ENCODE results near the gene NUDT2. TPM values are rescaled to one million over a fixed set of nuclear protein-coding genes. Genes with fewer than 3 reads are reported as not detected.
"Not testable (repeated sequence)": the region's sequence is repeated elsewhere in the genome, so short reads cannot be mapped to it uniquely, and the experiment has no call there.

The NUDT2 gene
- polyA plus RNA-seq (ENCODE audit: insufficient read length): 23.3 TPM

DNA sequence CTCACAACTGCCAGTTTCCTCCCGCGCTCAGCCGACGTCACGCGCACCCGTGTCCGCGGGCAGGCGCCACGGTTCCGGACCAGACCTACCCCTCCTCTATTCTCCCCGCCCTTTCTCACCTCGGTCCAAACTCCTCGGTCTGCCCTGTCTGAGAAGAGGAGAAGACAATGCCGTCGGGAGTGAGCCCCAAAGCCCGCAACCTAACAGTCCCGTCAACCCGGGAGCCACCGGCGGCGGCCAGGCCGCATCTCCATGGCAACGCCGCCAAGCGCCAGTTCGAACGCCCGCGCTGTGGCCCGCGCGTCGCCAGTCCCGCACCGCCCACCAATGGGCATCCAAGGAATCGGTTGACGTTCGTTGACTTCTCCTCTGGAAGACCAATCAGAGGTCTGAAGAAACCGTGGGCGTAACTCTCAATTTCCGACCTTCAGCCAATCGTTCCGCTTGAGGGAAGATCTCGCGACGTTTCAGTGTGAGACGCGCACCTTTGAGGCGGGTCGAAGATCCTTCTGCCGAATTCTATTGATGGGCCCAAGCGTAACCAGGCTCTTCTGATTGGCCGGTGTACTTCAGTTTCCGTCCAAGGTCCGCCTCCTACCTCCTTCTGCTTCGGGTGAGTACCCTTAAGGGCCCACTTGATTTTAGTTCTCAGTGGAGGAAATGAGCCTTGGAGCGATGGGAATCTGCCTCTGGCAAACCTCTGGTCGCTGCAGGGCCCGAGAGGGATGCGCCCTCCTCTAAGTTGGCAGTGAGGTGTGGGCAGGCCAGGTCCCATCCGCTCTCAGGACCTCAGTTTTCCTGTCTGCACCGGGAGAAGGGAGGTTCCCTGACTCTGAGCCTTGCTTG lies at the start of gene NUDT2, which contains the start of gene KIF24:
NUDT2 (plus strand) TSS at position 583 of the 846 bp plus-strand sequence. CDS start 9,471 bp downstream, outside the sequence.
KIF24 (minus strand) TSS at position 282 of the 846 bp plus-strand sequence. CDS start 17,922 bp downstream, outside the sequence.
- peak; percentile 99 for DNase-seq

DNA sequence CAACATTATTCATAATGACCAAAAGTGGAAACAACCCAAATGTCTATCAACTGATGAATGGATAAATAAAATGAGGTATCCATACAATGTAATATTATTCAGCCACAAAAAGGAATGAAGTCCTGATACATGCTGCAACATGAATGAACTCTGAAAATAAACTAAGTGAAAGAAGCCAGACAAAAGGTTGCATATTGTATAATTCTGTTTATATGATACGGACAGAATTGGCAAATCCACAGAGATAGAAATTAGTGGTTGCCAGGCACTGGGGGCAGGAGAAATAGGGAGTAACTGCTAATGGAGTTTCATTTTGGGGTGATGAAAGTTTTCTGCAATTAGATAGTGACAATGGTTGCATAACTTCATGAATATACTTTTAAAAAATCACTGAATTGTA lies 47.3 kb upstream of the NUDT2 start:
- DNase-seq: no peak

- DNase-seq: no peak
Measured at GRCh38 chr9:34289159-34289558, 40.2 kb upstream of the NUDT2 start.

DNA sequence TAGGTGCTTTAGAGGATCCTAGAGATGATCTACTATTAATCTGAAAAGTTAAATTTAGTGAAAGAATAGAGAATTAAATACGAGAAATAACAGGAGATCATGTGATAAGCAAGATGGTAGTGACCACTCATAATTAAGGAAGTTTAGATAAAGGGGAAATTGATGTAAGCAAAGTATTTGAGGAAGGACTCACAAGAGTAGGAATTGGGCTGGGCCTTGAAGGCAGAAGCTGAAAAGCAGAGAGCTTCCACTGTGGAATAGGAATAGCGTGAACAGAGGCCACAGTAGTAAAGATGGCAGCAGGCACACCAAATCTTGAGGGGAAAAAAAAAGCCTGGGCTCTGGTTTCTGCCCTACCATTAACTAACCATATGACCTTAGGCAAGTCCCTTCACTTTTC lies 38.3 kb upstream of the NUDT2 start:
- no peak for DNase-seq

GRCh38 chr9:34291423-34291822 lies 37.9 kb upstream of the NUDT2 start:
- no peak for DNase-seq

- no peak for DNase-seq
Measured at GRCh38 chr9:34292552-34292951, 36.8 kb upstream of the NUDT2 start.

- not testable (repeated sequence) for DNase-seq
Measured at GRCh38 chr9:34301064-34301463, 28.3 kb upstream of the NUDT2 start.

- not testable (repeated sequence) for DNase-seq
Measured at GRCh38 chr9:34308316-34308715, 21.1 kb upstream of the NUDT2 start.

DNA sequence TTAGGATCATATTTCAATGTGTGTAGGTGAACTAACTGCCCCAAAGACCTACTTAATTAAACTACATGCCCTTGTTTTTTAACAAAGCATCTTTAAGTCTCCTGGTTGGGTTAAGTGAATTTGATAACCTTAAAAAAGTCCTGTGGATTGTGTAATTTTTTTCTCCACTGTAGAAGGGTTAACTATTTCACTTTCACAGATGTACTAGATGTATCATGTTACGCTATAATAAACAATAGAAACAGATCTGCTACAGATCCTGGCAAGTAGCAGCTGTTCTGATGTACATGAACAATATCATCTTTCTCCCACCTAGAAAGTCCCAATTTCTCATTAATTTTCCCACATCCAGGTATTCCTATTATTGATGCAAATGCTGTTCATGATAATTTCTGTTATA lies 19.2 kb upstream of the NUDT2 start:
- no peak for DNase-seq

DNA sequence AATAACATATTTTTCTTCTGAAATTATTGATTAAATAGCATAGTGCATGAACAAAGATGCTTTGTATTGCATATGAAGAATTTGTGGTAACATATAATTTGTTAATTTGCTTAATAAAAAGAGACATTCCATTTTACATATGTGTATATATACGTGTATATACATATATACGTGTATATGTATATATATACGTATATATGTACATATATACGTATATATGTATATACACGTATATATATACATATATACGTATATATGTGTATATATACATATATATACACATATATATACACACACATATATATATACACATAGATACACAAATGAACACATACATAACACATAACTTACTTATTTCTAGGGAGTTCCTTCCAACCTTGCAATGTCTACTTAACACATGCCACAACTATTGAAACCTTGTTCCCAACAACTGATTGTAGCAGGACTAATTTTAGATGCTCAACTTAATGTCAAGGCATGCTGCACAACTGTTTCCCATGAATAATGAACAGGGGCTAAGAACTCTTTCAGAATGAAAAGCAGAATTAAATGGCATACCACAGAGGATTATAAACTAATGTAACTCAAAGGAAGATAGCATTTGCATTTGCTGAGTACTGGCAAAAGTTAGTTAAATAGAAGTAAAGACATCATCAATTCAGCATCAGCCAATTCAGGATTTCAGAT lies 17.7 kb upstream of the NUDT2 start:
- DNase-seq: no peak

DNA sequence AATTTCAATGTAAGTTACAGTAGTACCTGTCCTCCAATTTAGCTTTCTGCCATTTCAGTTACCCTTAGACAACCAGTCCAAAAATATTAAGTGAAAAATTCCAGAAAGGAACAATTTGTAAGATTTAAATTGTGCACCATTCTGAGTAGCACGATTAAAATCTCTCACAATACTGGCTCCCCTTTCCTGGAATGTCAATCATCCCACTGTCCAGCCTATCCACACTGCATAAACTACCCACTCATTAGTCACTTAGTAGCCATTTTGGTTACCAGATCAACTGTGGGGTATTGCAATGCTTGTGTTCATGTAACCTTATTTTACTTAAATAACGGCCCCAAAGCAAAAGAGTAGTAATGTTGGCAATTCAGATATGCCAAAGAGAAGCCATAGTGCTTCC lies 11.9 kb upstream of the NUDT2 start:
- DNase-seq: no peak

DNA sequence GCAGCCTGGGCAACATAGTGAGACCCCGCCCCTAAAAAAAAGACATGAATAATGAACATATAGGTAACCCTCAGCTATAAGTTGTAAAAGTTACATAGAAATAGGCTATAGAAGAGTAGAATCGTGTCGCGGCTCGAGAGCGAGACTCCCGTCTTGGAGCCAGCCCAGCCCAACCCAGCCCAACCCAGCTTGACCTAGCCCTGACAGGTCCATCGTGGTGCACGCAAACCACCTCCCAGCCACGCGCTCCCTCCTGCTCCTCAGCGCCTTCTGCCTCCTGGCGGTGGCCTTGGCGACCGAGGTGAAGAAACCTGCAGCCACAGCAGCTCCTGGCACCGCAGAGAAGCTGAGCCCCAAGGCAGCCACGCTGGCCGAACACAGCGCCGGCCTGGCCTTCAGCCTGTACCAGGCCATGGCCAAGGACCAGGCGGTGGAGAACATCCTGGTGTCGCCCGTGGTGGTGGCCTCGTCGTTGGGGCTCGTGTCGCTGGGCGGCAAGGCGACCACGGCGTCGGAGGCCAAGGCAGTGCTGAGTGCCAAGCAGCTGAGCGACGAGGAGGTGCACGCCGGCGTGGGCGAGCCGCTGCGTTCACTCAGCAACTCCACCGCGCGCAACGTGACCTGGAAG lies 11.1 kb upstream of the NUDT2 start:
- DNase-seq: no peak

DNA sequence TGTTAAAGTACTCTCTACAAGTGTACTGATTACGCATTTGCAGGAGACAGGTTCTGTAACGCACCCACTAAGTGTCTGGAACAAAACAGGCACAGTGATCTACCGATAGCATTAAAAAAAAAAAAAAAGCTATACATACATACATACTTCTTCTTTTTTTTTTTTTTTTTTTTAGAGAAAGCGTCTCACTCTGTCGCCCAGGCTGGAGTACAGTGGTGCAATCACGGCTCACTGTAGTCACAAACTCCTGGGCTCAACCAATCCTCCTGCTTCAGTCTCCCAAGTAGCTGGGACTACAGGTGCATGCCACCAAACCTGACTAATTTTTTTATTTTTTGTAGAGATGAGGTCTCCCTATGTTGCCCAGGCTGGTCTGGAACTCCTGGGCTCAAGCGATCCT lies 7.9 kb upstream of the NUDT2 start:
- no peak for DNase-seq

DNA sequence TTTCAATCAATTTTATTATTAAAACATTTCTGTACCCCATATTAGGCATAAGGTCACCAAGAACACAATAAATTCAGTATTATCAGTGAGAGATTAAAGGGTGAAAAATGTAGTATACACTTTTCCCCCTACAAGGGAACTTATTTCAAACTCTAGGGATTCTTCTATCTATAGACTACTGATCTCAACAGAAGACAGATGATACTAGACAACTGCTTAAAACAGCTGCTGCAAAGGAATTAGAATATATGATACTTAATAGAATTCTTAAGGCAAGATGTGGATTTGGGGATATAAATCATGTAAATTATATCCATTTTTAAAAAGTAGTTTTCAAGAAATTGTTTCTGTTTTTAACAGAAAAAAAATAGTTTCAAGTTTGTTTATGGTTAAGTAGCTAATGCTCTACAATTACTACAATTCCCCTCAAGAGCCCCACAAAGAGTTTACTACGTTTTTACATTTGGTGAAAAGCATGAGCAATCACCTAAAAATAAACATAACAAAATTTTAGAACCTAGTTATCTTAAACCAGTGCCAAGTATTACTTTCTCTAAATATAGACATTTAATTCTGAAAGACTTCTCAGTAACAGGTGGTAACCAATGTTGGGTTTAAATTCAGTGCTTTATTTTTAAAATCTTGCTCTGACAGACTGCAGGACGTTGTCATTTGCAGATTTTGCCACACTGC lies 6.3 kb upstream of the NUDT2 start:
- no peak for DNase-seq

DNA sequence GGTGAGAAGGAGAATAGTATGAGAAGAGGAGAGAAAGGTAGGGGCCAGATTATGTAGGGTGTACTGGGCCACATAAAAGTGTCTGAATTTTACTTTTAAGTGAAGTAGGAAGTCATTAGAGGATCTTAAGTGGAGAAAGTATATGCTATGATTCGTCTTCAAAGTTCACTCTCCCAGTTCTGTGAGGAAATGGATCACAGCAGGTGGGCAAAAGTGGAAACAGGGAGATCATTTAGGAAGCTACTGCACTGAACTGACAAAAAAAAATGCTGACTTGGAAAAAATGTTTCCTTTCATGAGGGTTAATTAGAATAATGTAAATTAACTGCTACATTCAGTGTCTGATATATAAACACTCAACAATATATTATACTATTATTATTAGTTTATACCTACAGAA lies 2.7 kb upstream of the NUDT2 start:
- no peak for DNase-seq

DNA sequence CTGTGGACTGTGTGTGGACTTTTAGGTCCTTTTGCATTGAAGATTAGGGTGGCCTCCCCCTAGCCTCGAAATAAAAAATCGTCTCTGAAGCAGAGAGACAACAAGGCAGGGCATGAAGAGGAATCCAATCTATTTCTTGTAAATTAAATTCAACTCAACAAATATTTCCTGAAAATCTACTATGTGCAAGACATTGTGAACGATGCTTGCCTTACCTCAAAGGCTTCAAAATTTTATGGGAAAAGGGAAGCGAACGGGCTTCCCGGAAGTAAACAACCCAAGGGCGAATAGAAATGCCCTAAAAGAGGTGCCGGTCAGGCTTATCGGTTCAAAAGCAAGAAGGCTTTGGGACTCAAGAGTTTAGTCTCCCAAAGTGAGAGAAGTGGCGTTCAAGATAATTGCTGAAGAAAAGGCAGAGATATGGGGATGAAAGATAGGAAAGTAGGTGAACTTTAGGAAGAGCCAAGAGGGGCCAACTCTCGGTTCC lies 826 bp upstream of the NUDT2 start:
- DNase-seq: no peak

DNA sequence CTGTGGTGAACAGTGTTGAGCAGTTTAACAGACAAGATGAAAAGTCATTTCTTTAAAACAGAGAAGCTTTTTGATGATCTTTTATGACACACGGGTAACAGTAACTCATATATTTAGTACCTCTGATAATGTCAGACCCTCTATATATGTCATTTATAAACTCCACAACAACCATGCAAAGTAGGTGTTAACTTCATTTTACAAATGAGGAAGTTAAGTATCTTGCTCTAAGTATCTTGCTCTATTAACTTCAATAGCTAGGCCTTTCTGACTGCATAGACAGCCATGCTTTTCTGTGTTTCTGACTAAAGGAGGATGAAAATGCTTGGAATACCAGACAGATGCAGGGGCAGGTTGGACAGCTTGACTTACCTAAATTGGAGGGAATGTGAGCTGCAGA lies 1.8 kb downstream of the NUDT2 start:
- DNase-seq: no peak

DNA sequence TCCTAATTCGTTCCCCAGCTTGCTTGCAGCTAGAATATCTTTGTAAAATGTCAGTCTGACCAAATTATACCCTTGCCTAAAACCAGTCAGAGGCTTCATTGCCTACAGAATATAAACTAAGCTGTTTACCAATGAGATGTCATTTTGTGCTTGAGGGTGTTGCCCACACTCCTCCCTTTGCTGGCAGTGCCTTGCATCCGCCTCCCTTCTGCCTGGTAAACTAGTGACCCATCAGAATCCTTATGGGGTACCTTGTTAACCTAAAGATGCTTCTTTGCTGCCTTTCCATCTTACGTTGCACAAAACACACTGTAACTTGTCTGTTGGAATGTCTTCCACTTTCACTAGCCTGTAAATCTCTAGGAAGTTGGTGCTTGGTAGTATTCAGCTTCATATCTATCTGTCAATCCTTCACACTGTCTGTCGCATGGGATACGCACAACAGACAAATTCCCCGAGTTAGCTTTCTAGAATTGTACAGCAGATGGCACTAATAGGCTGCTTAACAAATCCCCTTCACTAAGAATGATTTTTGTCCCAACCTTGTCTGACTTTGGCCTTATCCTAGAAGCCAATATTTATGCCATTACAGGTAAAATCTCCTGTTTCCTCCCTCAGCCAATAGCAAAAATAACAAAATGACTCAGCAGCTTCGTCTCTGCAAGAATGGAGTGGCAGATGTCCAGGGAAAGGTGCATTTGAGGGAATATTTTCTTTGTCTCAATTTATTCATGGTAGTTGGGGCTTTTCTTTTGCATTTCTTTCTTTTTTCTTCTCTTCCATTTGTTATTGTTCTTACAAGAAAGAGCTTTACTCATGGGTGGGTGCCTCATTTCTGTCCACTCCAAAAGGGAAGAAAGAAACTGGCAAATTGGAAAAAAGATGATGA lies 3.0 kb downstream of the NUDT2 start:
- DNase-seq: peak; percentile 44

DNA sequence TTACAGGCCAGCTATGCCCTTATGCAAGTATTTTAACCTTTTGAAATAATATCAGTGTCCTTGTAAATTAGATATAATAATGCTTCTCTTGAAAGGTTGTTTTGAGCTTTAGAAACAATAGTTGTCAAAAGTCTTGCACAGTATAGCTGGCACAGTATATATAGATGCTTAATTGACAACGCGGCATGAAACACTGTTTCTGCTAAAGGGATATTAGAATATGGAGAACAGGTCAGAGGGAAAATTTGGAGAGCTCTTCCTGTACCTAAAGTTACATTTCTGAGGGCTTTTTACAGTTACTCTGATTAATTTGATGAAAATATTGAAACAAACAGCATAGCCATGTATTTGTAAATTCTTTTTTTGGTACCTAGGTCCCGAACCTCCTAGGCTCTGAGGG lies 4.5 kb downstream of the NUDT2 start:
- no peak for DNase-seq

GRCh38 chr9:34334337-34334824 lies 5.0 kb downstream of the NUDT2 start:
- DNase-seq: no peak

GRCh38 chr9:34334916-34335315 lies 5.5 kb downstream of the NUDT2 start:
- no peak for DNase-seq
